ENCODE data around the gene STX2. TPM values are rescaled to one million over a fixed set of nuclear protein-coding genes. Genes with fewer than 3 reads are reported as not detected.

Gene STX2
- total and polyA plus RNA-seq, 10 of the 15 experiments (the other 5 are each of a cell fraction or from before 2014, with no cell fraction given) = 6.0 to 22.2 (median 10.0) TPM

DNA sequence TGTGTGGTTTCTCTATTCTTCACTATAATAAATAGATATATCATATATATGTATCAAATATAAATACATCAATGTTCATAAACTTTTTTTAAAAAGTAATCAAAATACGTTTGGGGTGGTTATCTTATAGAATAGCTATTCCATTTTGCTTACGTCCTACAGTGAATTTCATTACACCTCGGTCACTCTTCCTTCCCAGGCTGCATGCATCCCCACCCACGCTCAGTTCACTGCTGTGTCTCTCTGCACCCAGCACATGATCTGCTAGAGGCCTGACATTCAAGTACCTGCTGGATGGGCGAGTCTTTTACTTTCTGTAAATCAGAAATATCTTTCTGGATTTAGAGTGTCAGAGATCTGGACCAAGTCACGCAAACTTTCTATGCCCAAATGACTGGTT lies 3.6 kb downstream of the STX2 start:
- no peak for FAIRE-seq
- no peak overlapping the region for H3K9ac ChIP-seq (ENCODE audit: control insufficient read depth, insufficient read depth, low read length)
- peaks cover 5% of the 10 kb centered on the region for H3K4me1 ChIP-seq (ENCODE audit: control insufficient read depth, insufficient read depth, low read length)
- ChIA-PET CTCF (interaction anchor here (4.7 kb wide), 1 partner anchor 10 kb away, joined by 33 read pairs; no protein-coding TSS in a partner anchor), SMC1A (ENCODE audit: uncharacterized antibody, unreplicated experiment) (interaction anchor here (1.0 to 1.3 kb wide), 2 partner anchors 9 to 12 kb away, joined by 3 read pairs; no protein-coding TSS in a partner anchor), RAD21 (ENCODE audit: unreplicated experiment) (interaction anchor here (0.6 to 1.9 kb wide), 2 partner anchors 18 to 865 kb away, joined by 3 to 5 read pairs; no protein-coding TSS in a partner anchor), POLR2A (no interaction called here)
- ATAC-seq = no peak
- no peaks in the 10 kb centered on the region for H4K20me1 ChIP-seq (ENCODE audit: control insufficient read depth, insufficient read depth)
- H2AFZ ChIP-seq (ENCODE audit: control insufficient read depth, low read depth, low read length) = no peak overlapping the region
- H3K9me3 ChIP-seq (replicated peaks; ENCODE audit: control insufficient read depth, insufficient read depth, low read length) = no peaks in the 10 kb centered on the region
- H3K4me2 ChIP-seq (ENCODE audit: control insufficient read depth, insufficient read depth) = no peak overlapping the region
- WGBS (ENCODE audit: insufficient coverage, insufficient replicate concordance, low lambda C conversion rate, missing lambda C conversion rate) = 72% methylated on average over 6 of the region's 6 CpGs
- no TSS peak for BruUV-seq (replicated peaks)
- H3K4me3 ChIP-seq = no peak overlapping the region; the same call in 1 of the 2 replicates
- no peaks in the 10 kb centered on the region for H3K27me3 ChIP-seq (replicated peaks in 1 of 2; ENCODE audit: control insufficient read depth in 2 of 2, insufficient read depth in 2 of 2, low read length in 1 of 2)
- no peak overlapping the region for H3K27ac ChIP-seq (ENCODE audit: control insufficient read depth, insufficient read depth)
- H3K36me3 ChIP-seq (ENCODE audit: control insufficient read depth in 2 of 2, insufficient read depth in 2 of 2, low read length in 1 of 2) = no peaks in the 10 kb centered on the region
- H3K79me2 ChIP-seq (ENCODE audit: control insufficient read depth, insufficient read depth, low read length) = peaks cover 5% of the 10 kb centered on the region
- no peak for DNase-seq (ENCODE audit: low read depth, low spot score)
- intact Hi-C loops (cut with micrococcal nuclease; ENCODE audit: unreplicated experiment) = loop anchor here (5.0 kb wide), 1 partner anchor 37 kb away; the partner anchor contains the start of gene RAN
- in situ Hi-C loops (cut with MboI) = no loop called here
- no peak for TF ChIP-seq CBX3 (IDR thresholded peaks at IDR 0.05; ENCODE audit: borderline replicate concordance, low read depth)
- TF ChIP-seq BCL11A (IDR thresholded peaks at IDR 0.05; ENCODE audit: low read depth, low read length) = no peak

DNA sequence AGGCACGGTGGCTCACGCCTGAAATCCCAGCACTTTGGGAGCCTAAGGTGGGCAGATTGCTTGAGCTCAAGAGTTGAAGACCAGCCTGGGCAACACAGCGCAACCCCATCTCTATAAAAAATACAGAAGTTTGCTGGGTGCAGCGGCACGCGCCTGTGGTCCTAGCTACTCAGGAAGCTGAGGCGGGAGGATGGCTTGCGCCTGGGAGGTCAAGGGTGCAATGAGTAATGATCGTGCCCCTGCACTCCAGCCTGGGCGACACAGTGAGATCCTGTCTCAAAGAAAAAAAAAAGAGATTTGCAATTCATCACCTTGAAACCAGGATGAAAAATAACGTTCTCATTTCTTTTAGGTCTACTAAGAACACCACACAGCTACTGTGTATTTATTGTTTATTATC lies 4.0 kb downstream of the STX2 start:
- H4K20me1 ChIP-seq (ENCODE audit: control insufficient read depth, insufficient read depth) = no peaks in the 10 kb centered on the region
- H2AFZ ChIP-seq (ENCODE audit: control insufficient read depth, low read depth, low read length) = no peak overlapping the region
- no peak for DNase-seq (ENCODE audit: low read depth, low spot score)
- 93% methylated on average over 11 of the region's 11 CpGs for WGBS (ENCODE audit: insufficient coverage, insufficient replicate concordance, low lambda C conversion rate, missing lambda C conversion rate)
- in situ Hi-C loops (cut with MboI) = no loop called here
- no peak overlapping the region for H3K4me2 ChIP-seq (ENCODE audit: control insufficient read depth, insufficient read depth)
- no peaks in the 10 kb centered on the region for H3K9me3 ChIP-seq (replicated peaks; ENCODE audit: control insufficient read depth, insufficient read depth, low read length)
- ATAC-seq = no peak
- ChIA-PET CTCF (interaction anchor here (4.7 kb wide), 1 partner anchor 9 kb away, joined by 33 read pairs; no protein-coding TSS in a partner anchor), RAD21 (ENCODE audit: unreplicated experiment) (interaction anchor here (1.9 kb wide), 1 partner anchor 17 kb away, joined by 5 read pairs; no protein-coding TSS in a partner anchor), POLR2A (no interaction called here), SMC1A (ENCODE audit: uncharacterized antibody, unreplicated experiment) (interaction anchor here (1.3 kb wide), 1 partner anchor 9 kb away, joined by 3 read pairs; no protein-coding TSS in a partner anchor)
- no peak overlapping the region for H3K4me3 ChIP-seq
- H3K9ac ChIP-seq (ENCODE audit: control insufficient read depth, insufficient read depth, low read length) = no peak overlapping the region
- no peaks in the 10 kb centered on the region for H3K27me3 ChIP-seq (replicated peaks in 1 of 2; ENCODE audit: control insufficient read depth in 2 of 2, insufficient read depth in 2 of 2, low read length in 1 of 2)
- intact Hi-C loops (cut with micrococcal nuclease; ENCODE audit: unreplicated experiment) = loop anchor here (5.0 kb wide), 1 partner anchor 37 kb away; the partner anchor contains the start of gene RAN
- no peak overlapping the region for H3K27ac ChIP-seq (ENCODE audit: control insufficient read depth, insufficient read depth)
- TF ChIP-seq JUND (IDR thresholded peaks at IDR 0.05; ENCODE audit: low read depth, low read length) = no peak
- TF ChIP-seq, protein P1, sequence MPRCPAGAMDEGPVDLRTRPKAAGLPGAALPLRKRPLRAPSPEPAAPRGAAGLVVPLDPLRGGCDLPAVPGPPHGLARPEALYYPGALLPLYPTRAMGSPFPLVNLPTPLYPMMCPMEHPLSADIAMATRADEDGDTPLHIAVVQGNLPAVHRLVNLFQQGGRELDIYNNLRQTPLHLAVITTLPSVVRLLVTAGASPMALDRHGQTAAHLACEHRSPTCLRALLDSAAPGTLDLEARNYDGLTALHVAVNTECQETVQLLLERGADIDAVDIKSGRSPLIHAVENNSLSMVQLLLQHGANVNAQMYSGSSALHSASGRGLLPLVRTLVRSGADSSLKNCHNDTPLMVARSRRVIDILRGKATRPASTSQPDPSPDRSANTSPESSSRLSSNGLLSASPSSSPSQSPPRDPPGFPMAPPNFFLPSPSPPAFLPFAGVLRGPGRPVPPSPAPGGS (IDR thresholded peaks at IDR 0.05; ENCODE audit: borderline replicate concordance, insufficient read depth, low read depth, low read length, poor library complexity, severe bottlenecking) = peak; percentile 56
- H3K79me2 ChIP-seq (ENCODE audit: control insufficient read depth, insufficient read depth, low read length) = peaks cover 5% of the 10 kb centered on the region
- BruUV-seq (replicated peaks) = no TSS peak
- FAIRE-seq = no peak
- peaks cover 5% of the 10 kb centered on the region for H3K4me1 ChIP-seq (ENCODE audit: control insufficient read depth, insufficient read depth, low read length)
- no peaks in the 10 kb centered on the region for H3K36me3 ChIP-seq (ENCODE audit: control insufficient read depth in 2 of 2, insufficient read depth in 2 of 2, low read length in 1 of 2)

Data from GM12878 (cell line).